HepG2 (cell line): ENCODE data around the gene SIRT7. TPM values are rescaled to one million over a fixed set of nuclear protein-coding genes. Genes with fewer than 3 reads are reported as not detected.
A peak's percentile ranks its signal among the peaks of the same experiment; 100 is the strongest.

ENCODE experiments used
- DNMT3B ChIP-seq: conservative IDR thresholded peaks from 2 replicates; pipeline ENCODE4 v1.6.1; 2016; ENCODE audit warnings: missing biosample characterization, control low read depth
- ELF3 ChIP-seq: IDR thresholded peaks from 2 replicates; pipeline ENCODE4 v1.6.1; 2016; ENCODE audit warnings: missing genetic modification reagents, missing compliant biosample characterization
- GATA4 ChIP-seq: sonication (generic); IDR thresholded peaks from 2 replicates; pipeline ENCODE4 v1.6.1; 2016; ENCODE audit warnings: antibody characterized with exemption, low read depth, borderline replicate concordance
- GTF3A ChIP-seq: sonication (generic); formaldehyde crosslinking; conservative IDR thresholded peaks from 2 replicates; pipeline ENCODE4 v1.4.0; 2020; ENCODE audit warnings: mild to moderate bottlenecking, missing genetic modification reagents
- HDAC6 ChIP-seq: fragments of 200-600 bp; sonication (generic); IDR thresholded peaks from 2 replicates; pipeline ENCODE4 v1.7.0; 2017; ENCODE audit warnings: mild to moderate bottlenecking, antibody characterized with exemption, low read length, low read depth
- NKX3-1 ChIP-seq: sonication (generic); formaldehyde crosslinking; IDR thresholded peaks from 2 replicates; pipeline ENCODE4 v1.5.0; 2020; ENCODE audit warnings: missing genetic modification reagents
- PAF1 ChIP-seq: IDR thresholded peaks from 2 replicates; pipeline ENCODE4 v1.6.1; 2016; ENCODE audit warnings: missing genetic modification reagents, missing compliant biosample characterization
- SKI ChIP-seq: fragments of 450-650 bp; IDR thresholded peaks from one replicate; pipeline ENCODE4 v1.6.1; 2018; ENCODE audit warnings: mild to moderate bottlenecking; ENCODE audit not compliant: partially characterized antibody
- ZNF432 ChIP-seq: sonication (generic); formaldehyde crosslinking; IDR thresholded peaks from 2 replicates; pipeline ENCODE4 v1.5.0; 2020; ENCODE audit warnings: missing genetic modification reagents, mild to moderate bottlenecking, borderline replicate concordance
- ZNF629 ChIP-seq: sonication (generic); formaldehyde crosslinking; conservative IDR thresholded peaks from 2 replicates; pipeline ENCODE4 v1.5.0; 2020; ENCODE audit warnings: missing genetic modification reagents
- ZNF678 ChIP-seq: sonication (generic); formaldehyde crosslinking; IDR thresholded peaks from 2 replicates; pipeline ENCODE4 v1.4.0; 2020; ENCODE audit warnings: mild to moderate bottlenecking, missing genetic modification reagents
- ZNF777 ChIP-seq: sonication (generic); formaldehyde crosslinking; IDR thresholded peaks from 2 replicates; pipeline ENCODE4 v1.4.0; 2020; ENCODE audit warnings: missing genetic modification reagents
- ZZZ3 ChIP-seq: sonication (generic); formaldehyde crosslinking; IDR thresholded peaks from 2 replicates; pipeline ENCODE4 v1.4.0; 2020; ENCODE audit warnings: missing genetic modification reagents, mild to moderate bottlenecking, borderline replicate concordance
- polyA plus RNA-seq, 8 experiments: library from polyadenylated mRNA; depleted of rRNA in 3 of 8; stranded (reverse) in 7 of 8; unstranded in 1 of 8; fragments of >200 nt; fragmentation: Illumina TruSeq in 4 of 8; extraction: Trizol in 4 of 8; gene quantifications; 2 replicates each; pipeline versions ENCODE4 v1.2.1 to v1.2.3, GENCODE V29; 2011 to 2016; ENCODE audit warnings: low read depth in 4 of 8, missing spikeins in 1 of 8, mixed read lengths in 1 of 8; ENCODE audit not compliant: insufficient read depth in 1 of 8
- total RNA-seq, 5 experiments: library from RNA; depleted of rRNA; stranded (reverse); fragments of >200 nt; fragmentation: Illumina TruSeq; extraction: Trizol; gene quantifications; 2 replicates each; pipeline ENCODE4 v1.2.3, GENCODE V29; 2016; ENCODE audit warnings: low read depth in 1 of 5
- TF ChIP-seq, protein P1 (sequence below): sonication (generic); formaldehyde crosslinking; IDR thresholded peaks from 2 replicates; pipeline ENCODE4 v1.5.0; 2020; ENCODE audit warnings: mild to moderate bottlenecking, missing genetic modification reagents
- TF ChIP-seq, protein P2 (sequence below): sonication (generic); formaldehyde crosslinking; IDR thresholded peaks from 2 replicates; pipeline ENCODE4 v1.8.0; 2022; ENCODE audit warnings: missing genetic modification reagents, mild to moderate bottlenecking, inconsistent platforms, borderline replicate concordance
- TF ChIP-seq, protein P3 (sequence below): sonication (generic); formaldehyde crosslinking; conservative IDR thresholded peaks from 2 replicates; pipeline ENCODE4 v1.5.0; 2020; ENCODE audit warnings: missing genetic modification reagents
- TF ChIP-seq, protein P4 (sequence below): sonication (generic); formaldehyde crosslinking; IDR thresholded peaks from 2 replicates; pipeline ENCODE4 v1.4.0; 2020; ENCODE audit warnings: missing genetic modification reagents, borderline replicate concordance
- TF ChIP-seq, protein P5 (sequence below): sonication (generic); formaldehyde crosslinking; IDR thresholded peaks from 2 replicates; pipeline ENCODE4 v1.5.0; 2020; ENCODE audit warnings: mild to moderate bottlenecking, low read depth, missing genetic modification reagents, borderline replicate concordance

The SIRT7 gene
- total and polyA plus RNA-seq, 2 of the 13 experiments (the other 11 are each of a cell fraction or from before 2014, with no cell fraction given): 8.3 to 24.8 TPM

DNA sequence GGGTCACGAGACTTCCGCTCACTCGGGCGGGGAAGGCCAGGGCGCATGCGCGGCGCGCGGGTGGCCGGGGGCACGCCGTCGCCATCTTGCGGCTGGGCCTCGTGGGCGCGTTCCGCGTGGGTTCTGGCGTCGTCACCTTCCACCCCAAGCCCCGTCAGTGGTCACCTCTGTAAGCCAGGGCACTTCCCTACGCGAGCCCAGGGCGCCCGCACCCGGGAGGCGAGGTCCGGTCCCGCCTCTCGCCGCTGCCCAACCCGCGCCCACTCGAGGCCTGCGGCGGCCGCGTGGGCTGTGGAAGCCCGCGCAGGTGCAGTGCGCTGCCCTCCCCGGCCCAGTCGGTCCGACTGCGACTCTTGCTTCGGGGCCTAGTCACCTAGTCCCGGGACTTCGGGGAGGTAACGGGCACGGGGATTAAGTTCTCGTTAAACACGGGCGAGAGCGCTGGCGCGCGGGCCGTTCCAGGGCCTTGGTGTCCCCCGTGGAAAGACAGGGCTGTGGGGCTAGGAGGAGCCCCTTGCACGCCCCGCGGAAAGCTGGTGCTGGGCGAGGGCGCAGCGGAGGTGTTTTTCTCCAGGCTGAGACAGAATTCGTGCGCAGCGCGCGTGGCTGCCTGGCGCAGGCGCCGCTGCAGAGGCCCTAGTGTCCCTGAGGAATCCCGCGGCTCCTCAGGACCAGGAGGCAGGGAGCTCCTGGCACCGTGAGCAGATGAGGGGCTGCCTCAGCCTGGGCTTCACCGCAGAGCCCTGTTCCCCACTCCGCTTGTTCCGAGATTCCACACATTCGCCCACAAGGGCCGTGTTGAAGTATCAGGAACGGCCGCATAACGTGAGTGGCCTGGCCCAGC is 46.4 kb downstream of the SIRT7 start (continued):
- TF ChIP-seq, protein P1, sequence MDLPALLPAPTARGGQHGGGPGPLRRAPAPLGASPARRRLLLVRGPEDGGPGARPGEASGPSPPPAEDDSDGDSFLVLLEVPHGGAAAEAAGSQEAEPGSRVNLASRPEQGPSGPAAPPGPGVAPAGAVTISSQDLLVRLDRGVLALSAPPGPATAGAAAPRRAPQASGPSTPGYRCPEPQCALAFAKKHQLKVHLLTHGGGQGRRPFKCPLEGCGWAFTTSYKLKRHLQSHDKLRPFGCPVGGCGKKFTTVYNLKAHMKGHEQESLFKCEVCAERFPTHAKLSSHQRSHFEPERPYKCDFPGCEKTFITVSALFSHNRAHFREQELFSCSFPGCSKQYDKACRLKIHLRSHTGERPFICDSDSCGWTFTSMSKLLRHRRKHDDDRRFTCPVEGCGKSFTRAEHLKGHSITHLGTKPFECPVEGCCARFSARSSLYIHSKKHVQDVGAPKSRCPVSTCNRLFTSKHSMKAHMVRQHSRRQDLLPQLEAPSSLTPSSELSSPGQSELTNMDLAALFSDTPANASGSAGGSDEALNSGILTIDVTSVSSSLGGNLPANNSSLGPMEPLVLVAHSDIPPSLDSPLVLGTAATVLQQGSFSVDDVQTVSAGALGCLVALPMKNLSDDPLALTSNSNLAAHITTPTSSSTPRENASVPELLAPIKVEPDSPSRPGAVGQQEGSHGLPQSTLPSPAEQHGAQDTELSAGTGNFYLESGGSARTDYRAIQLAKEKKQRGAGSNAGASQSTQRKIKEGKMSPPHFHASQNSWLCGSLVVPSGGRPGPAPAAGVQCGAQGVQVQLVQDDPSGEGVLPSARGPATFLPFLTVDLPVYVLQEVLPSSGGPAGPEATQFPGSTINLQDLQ (CRISPR knock-in tag): peak; percentile 98
- peak; percentile 73; the same call in 1 of the 2 replicates for TF ChIP-seq DNMT3B (CRISPR knock-in tag)
- TF ChIP-seq NKX3-1 (CRISPR knock-in tag): peak; percentile 85
- TF ChIP-seq, protein P2, sequence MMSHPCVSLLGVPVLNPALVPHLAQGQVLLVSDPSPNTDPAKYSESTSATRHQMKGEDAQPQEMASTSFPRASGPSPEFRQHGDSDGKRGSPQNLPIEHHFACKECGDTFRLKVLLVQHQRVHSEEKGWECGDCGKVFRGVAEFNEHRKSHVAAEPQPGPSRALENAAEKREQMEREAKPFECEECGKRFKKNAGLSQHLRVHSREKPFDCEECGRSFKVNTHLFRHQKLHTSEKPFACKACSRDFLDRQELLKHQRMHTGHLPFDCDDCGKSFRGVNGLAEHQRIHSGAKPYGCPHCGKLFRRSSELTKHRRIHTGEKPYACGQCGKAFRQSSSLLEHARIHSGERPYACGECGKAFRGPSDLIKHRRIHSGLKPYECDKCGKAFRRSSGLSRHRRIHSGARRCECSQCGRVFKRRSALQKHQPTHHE (CRISPR knock-in tag): peak; percentile 57
- peak; percentile 74 for TF ChIP-seq ZZZ3 (CRISPR knock-in tag)
- TF ChIP-seq ELF3 (CRISPR knock-in tag): peak; percentile 84
- TF ChIP-seq ZNF432 (CRISPR knock-in tag): no peak
- peak; percentile 58 for TF ChIP-seq ZNF678 (CRISPR knock-in tag)
- no peak for TF ChIP-seq GTF3A (CRISPR knock-in tag)
- TF ChIP-seq HDAC6: no peak
- no peak for TF ChIP-seq PAF1 (CRISPR knock-in tag)
- TF ChIP-seq ZNF629 (CRISPR knock-in tag): no peak
- peak; percentile 65 for TF ChIP-seq SKI
- TF ChIP-seq, protein P3, sequence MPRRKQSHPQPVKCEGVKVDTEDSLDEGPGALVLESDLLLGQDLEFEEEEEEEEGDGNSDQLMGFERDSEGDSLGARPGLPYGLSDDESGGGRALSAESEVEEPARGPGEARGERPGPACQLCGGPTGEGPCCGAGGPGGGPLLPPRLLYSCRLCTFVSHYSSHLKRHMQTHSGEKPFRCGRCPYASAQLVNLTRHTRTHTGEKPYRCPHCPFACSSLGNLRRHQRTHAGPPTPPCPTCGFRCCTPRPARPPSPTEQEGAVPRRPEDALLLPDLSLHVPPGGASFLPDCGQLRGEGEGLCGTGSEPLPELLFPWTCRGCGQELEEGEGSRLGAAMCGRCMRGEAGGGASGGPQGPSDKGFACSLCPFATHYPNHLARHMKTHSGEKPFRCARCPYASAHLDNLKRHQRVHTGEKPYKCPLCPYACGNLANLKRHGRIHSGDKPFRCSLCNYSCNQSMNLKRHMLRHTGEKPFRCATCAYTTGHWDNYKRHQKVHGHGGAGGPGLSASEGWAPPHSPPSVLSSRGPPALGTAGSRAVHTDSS: no peak; the same call in 1 of the 2 replicates
- no peak for TF ChIP-seq GATA4
- TF ChIP-seq, protein P4, sequence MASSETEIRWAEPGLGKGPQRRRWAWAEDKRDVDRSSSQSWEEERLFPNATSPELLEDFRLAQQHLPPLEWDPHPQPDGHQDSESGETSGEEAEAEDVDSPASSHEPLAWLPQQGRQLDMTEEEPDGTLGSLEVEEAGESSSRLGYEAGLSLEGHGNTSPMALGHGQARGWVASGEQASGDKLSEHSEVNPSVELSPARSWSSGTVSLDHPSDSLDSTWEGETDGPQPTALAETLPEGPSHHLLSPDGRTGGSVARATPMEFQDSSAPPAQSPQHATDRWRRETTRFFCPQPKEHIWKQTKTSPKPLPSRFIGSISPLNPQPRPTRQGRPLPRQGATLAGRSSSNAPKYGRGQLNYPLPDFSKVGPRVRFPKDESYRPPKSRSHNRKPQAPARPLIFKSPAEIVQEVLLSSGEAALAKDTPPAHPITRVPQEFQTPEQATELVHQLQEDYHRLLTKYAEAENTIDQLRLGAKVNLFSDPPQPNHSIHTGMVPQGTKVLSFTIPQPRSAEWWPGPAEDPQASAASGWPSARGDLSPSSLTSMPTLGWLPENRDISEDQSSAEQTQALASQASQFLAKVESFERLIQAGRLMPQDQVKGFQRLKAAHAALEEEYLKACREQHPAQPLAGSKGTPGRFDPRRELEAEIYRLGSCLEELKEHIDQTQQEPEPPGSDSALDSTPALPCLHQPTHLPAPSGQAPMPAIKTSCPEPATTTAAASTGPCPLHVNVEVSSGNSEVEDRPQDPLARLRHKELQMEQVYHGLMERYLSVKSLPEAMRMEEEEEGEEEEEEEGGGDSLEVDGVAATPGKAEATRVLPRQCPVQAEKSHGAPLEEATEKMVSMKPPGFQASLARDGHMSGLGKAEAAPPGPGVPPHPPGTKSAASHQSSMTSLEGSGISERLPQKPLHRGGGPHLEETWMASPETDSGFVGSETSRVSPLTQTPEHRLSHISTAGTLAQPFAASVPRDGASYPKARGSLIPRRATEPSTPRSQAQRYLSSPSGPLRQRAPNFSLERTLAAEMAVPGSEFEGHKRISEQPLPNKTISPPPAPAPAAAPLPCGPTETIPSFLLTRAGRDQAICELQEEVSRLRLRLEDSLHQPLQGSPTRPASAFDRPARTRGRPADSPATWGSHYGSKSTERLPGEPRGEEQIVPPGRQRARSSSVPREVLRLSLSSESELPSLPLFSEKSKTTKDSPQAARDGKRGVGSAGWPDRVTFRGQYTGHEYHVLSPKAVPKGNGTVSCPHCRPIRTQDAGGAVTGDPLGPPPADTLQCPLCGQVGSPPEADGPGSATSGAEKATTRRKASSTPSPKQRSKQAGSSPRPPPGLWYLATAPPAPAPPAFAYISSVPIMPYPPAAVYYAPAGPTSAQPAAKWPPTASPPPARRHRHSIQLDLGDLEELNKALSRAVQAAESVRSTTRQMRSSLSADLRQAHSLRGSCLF: no peak
- 0 out of 2 replicates have a peak, but pooled peaks have one; percentile 52 for TF ChIP-seq ZNF777 (CRISPR knock-in tag)
- TF ChIP-seq, protein P5, sequence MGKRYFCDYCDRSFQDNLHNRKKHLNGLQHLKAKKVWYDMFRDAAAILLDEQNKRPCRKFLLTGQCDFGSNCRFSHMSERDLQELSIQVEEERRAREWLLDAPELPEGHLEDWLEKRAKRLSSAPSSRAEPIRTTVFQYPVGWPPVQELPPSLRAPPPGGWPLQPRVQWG: peak; percentile 94; the same call in 1 of the 2 replicates
